Astrocyte (in vitro differentiated cells and primary cell): ENCODE results near the gene SAP30BP. TPM values are rescaled to one million over a fixed set of nuclear protein-coding genes. Genes with fewer than 3 reads are reported as not detected.

Source experiments
- DNase-seq: peaks from one replicate; pipeline ENCODE4 v3.0.0-alpha.2; 2010; ENCODE audit warnings: low read depth
- FAIRE-seq: peaks from 2 replicates; lab custom pipeline; 2011; peaks lifted over from hg19 to GRCh38; lab: Jason Lieb, UNC
- H2AFZ ChIP-seq: 2 replicates; pipeline ENCODE4 v1.6.0; 2012; ENCODE audit warnings: low read depth, low read length, inconsistent platforms
- H3K27ac ChIP-seq: 2 replicates; pipeline ENCODE4 v1.5.1; 2011; ENCODE audit warnings: low read depth, low read length, inconsistent platforms
- H3K27me3 ChIP-seq: 2 replicates; pipeline ENCODE4 v1.6.0; 2011; ENCODE audit warnings: low read length, inconsistent platforms; ENCODE audit not compliant: insufficient read depth
- H3K36me3 ChIP-seq: 2 replicates; pipeline ENCODE4 v1.5.1; 2011; ENCODE audit warnings: low read length, inconsistent platforms; ENCODE audit not compliant: insufficient read depth
- H3K4me1 ChIP-seq: 2 replicates; pipeline ENCODE4 v1.5.1; 2011; ENCODE audit warnings: low read length, inconsistent platforms; ENCODE audit not compliant: insufficient read depth
- H3K4me2 ChIP-seq: 2 replicates; pipeline ENCODE4 v1.6.0; 2012; ENCODE audit warnings: low read length, inconsistent platforms
- H3K4me3 ChIP-seq: 2 replicates; pipeline ENCODE4 v1.5.1; 2011; ENCODE audit warnings: low read depth, mild to moderate bottlenecking, low read length, inconsistent platforms; ENCODE audit not compliant: insufficient read depth
- H3K79me2 ChIP-seq: 2 replicates; pipeline ENCODE4 v1.6.0; 2012; ENCODE audit warnings: mild to moderate bottlenecking, low read length, inconsistent platforms; ENCODE audit not compliant: insufficient read depth
- H3K9ac ChIP-seq: 2 replicates; pipeline ENCODE4 v1.6.0; 2012; ENCODE audit warnings: mild to moderate bottlenecking, low read length, inconsistent platforms
- H3K9me3 ChIP-seq: 2 replicates; pipeline ENCODE4 v1.5.1; 2012; ENCODE audit warnings: low read depth, mild to moderate bottlenecking, low read length, inconsistent platforms; ENCODE audit not compliant: insufficient read depth
- H4K20me1 ChIP-seq: 2 replicates; pipeline ENCODE4 v1.6.0; 2012; ENCODE audit warnings: low read length, inconsistent platforms; ENCODE audit not compliant: insufficient read depth
- H3K27ac Mint-ChIP-seq: one replicate; pipeline ENCODE4 v1.8.0; 2021; ENCODE audit warnings: mild to moderate bottlenecking, mixed read lengths; ENCODE audit not compliant: unreplicated experiment
- H3K27me3 Mint-ChIP-seq: one replicate; pipeline ENCODE4 v1.8.0; 2021; ENCODE audit warnings: low read depth, mixed read lengths; ENCODE audit not compliant: unreplicated experiment
- H3K36me3 Mint-ChIP-seq: one replicate; pipeline ENCODE4 v1.8.0; 2021; ENCODE audit warnings: low read depth, mixed read lengths; ENCODE audit not compliant: unreplicated experiment
- H3K4me1 Mint-ChIP-seq: one replicate; pipeline ENCODE4 v1.8.0; 2021; ENCODE audit warnings: low read depth, mixed read lengths; ENCODE audit not compliant: unreplicated experiment
- H3K4me3 Mint-ChIP-seq: one replicate; pipeline ENCODE4 v1.8.0; 2021; ENCODE audit warnings: mild to moderate bottlenecking, moderate library complexity, mixed read lengths; ENCODE audit not compliant: unreplicated experiment
- H3K9me3 Mint-ChIP-seq: one replicate; pipeline ENCODE4 v1.8.0; 2021; ENCODE audit warnings: mild to moderate bottlenecking, mixed read lengths; ENCODE audit not compliant: unreplicated experiment
- CTCF ChIP-seq: IDR thresholded peaks from 2 replicates; pipeline ENCODE4 v1.5.1; 2011; ENCODE audit warnings: low read depth, mild to moderate bottlenecking, inconsistent platforms, low read length, moderate library complexity; ENCODE audit not compliant: insufficient read depth
- EZH2 ChIP-seq: IDR thresholded peaks from 2 replicates; pipeline ENCODE4 v1.6.1; 2012; ENCODE audit warnings: mild to moderate bottlenecking, low read length, inconsistent platforms; ENCODE audit not compliant: insufficient read depth
- total RNA-seq: library from RNA; stranded (reverse); gene quantifications from 2 replicates; pipeline ENCODE4 v1.2.1, GENCODE V29; 2021

Gene SAP30BP
- total RNA-seq, 1 donor from 2014 or later: 99.2 TPM

- Histone ChIP-seq H3K36me3 (peaks cover 49% of the 10 kb centered on the region), H3K27ac (no peak overlapping the region), H3K79me2 (peaks cover 82% of the 10 kb centered on the region), H3K9ac (no peak overlapping the region), H3K9me3 (no peaks in the 10 kb centered on the region), H3K27me3 (no peaks in the 10 kb centered on the region), H4K20me1 (peaks cover 29% of the 10 kb centered on the region), H3K4me1 (peaks cover 14% of the 10 kb centered on the region), H2AFZ (no peak overlapping the region), H3K4me3 (no peak overlapping the region), H3K4me2 (no peak overlapping the region)
- Mint-ChIP-seq H3K4me1 (peaks cover 16% of the 10 kb centered on the region), H3K27me3 (no peaks in the 10 kb centered on the region), H3K4me3 (no peak overlapping the region), H3K36me3 (peaks cover 10% of the 10 kb centered on the region), H3K27ac (no peak overlapping the region), H3K9me3 (no peaks in the 10 kb centered on the region)
- TF ChIP-seq EZH2: no peak
- TF ChIP-seq CTCF: no peak
- DNase-seq (no peak), FAIRE-seq (no peak)
Measured at GRCh38 chr17:75673487-75673886, 6.3 kb downstream of the SAP30BP start.

GRCh38 chr17:75676461-75676860 is 9.3 kb downstream of the SAP30BP start:
- Histone ChIP-seq H3K9me3 (no peaks in the 10 kb centered on the region), H3K27ac (no peak overlapping the region), H3K9ac (no peak overlapping the region), H3K4me3 (no peak overlapping the region), H3K4me2 (no peak overlapping the region), H4K20me1 (peaks cover 31% of the 10 kb centered on the region), H3K79me2 (peaks cover 79% of the 10 kb centered on the region), H3K27me3 (no peaks in the 10 kb centered on the region), H3K4me1 (peaks cover 36% of the 10 kb centered on the region), H3K36me3 (peaks cover 29% of the 10 kb centered on the region), H2AFZ (no peak overlapping the region)
- H3K9me3 Mint-ChIP-seq: no peaks in the 10 kb centered on the region
- DNase-seq: no peak
- H3K4me1 Mint-ChIP-seq: peaks cover 18% of the 10 kb centered on the region
- no peak for TF ChIP-seq EZH2
- TF ChIP-seq CTCF: no peak
- H3K4me3 Mint-ChIP-seq: no peak overlapping the region
- H3K27me3 Mint-ChIP-seq: no peaks in the 10 kb centered on the region
- no peak overlapping the region for H3K27ac Mint-ChIP-seq
- FAIRE-seq: no peak
- peaks cover 6% of the 10 kb centered on the region for H3K36me3 Mint-ChIP-seq

- Mint-ChIP-seq H3K27me3 (no peaks in the 10 kb centered on the region), H3K36me3 (peaks cover 6% of the 10 kb centered on the region), H3K27ac (peak overlapping the region; percentile 75), H3K4me1 (peaks cover 36% of the 10 kb centered on the region), H3K4me3 (no peak overlapping the region), H3K9me3 (no peaks in the 10 kb centered on the region)
- DNase-seq (no peak), FAIRE-seq (no peak)
- H3K79me2 ChIP-seq: peaks cover 85% of the 10 kb centered on the region
- H4K20me1 ChIP-seq: peaks cover 34% of the 10 kb centered on the region
- H3K4me1 ChIP-seq: peaks cover 55% of the 10 kb centered on the region
- peak overlapping the region; percentile 44 for H3K9ac ChIP-seq
- TF ChIP-seq CTCF: no peak
- no peak for TF ChIP-seq EZH2
- peak overlapping the region; percentile 11 for H3K27ac ChIP-seq
- H3K27me3 ChIP-seq: no peaks in the 10 kb centered on the region
- H3K4me2 ChIP-seq: peak overlapping the region; percentile 23
- H3K4me3 ChIP-seq: no peak overlapping the region
- no peak overlapping the region for H2AFZ ChIP-seq
- H3K9me3 ChIP-seq: no peaks in the 10 kb centered on the region
- peaks cover 18% of the 10 kb centered on the region for H3K36me3 ChIP-seq
Measured at GRCh38 chr17:75679706-75680211, 12.6 kb downstream of the SAP30BP start.
